Loucy (cell line): ENCODE measurements around the gene NFIL3.

Source experiments
- EZH2phosphoT487 ChIP-seq: fragments of 200-600 bp; IDR thresholded peaks from 2 replicates; pipeline ENCODE4 v1.6.1; 2018; ENCODE audit warnings: antibody characterized with exemption, mild to moderate bottlenecking, moderate library complexity, borderline replicate concordance
- TF ChIP-seq, protein P1 (sequence below): fragments of 200-600 bp; sonication (generic); conservative IDR thresholded peaks from 2 replicates; pipeline ENCODE4 v1.5.1; 2014; ENCODE audit warnings: mild to moderate bottlenecking, antibody characterized with exemption, low read length

DNA sequence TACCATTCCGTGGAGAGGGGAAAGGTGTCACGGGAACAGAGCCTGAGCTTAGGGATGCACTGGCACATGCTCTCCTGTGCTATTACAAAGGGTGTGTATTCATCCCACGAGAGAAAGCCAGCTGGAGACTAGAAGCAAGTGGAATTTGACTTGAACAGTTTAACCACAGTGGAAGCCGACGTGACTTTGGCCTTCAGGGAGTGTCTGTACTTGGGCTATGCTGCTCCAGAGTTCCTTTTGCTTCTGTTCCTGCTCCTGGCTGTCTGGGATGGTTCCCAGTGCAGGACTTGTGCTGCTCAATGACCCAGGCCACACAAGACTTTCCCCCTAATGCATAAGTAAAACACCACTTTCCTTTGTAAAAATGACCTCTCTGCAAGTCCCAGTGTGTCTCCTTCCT is 7.9 kb upstream of the NFIL3 start:
- TF ChIP-seq, protein P1, sequence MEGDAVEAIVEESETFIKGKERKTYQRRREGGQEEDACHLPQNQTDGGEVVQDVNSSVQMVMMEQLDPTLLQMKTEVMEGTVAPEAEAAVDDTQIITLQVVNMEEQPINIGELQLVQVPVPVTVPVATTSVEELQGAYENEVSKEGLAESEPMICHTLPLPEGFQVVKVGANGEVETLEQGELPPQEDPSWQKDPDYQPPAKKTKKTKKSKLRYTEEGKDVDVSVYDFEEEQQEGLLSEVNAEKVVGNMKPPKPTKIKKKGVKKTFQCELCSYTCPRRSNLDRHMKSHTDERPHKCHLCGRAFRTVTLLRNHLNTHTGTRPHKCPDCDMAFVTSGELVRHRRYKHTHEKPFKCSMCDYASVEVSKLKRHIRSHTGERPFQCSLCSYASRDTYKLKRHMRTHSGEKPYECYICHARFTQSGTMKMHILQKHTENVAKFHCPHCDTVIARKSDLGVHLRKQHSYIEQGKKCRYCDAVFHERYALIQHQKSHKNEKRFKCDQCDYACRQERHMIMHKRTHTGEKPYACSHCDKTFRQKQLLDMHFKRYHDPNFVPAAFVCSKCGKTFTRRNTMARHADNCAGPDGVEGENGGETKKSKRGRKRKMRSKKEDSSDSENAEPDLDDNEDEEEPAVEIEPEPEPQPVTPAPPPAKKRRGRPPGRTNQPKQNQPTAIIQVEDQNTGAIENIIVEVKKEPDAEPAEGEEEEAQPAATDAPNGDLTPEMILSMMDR, result no peak
- no peak for TF ChIP-seq EZH2phosphoT487
